Glomerular endothelial cell (primary cell): ENCODE results near the gene RGS13. TPM values are rescaled to one million over a fixed set of nuclear protein-coding genes. Genes with fewer than 3 reads are reported as not detected.

Source experiments
- DNase-seq: peaks from one replicate; pipeline ENCODE4 v3.0.0-alpha.2; 2011; ENCODE audit warnings: low read depth, low spot score; ENCODE audit errors: extremely low read depth
- total RNA-seq: library from RNA; depleted of rRNA; stranded (reverse); fragments of >200 nt; gene quantifications from 2 replicates; pipeline ENCODE4 v1.2.3, GENCODE V29; 2015

Gene RGS13
- total RNA-seq, result not detected in 2 replicates

- DNase-seq, result no peak
Observed at GRCh38 chr1:192635939-192636338, at the start of gene RGS13. RGS13 (plus strand) TSS chr1:192636147; CDS start chr1:192644335, 8,188 bp downstream.

- no peak for DNase-seq
Observed at GRCh38 chr1:192587386-192588266, 48.3 kb upstream of the RGS13 start.

DNA sequence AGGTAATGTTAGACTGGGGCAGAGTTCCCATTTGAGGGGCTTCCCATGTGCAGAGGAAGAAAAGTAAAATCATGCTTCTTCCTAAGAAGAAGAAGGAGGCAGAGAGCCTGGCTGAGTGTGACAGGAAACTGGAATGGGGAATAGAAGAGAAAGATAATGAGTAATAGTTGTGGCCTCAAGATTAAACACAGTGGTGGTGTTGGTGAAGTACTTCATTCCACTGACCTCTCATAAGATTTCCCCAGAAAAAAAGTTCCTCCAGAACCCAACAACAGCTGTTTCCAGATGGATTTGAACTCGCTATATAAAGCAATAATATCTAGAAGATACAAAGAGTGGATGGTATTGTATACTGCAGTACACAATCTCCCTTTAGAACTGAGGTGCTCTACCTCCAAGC is 47.4 kb upstream of the RGS13 start:
- DNase-seq, result no peak

GRCh38 chr1:192589813-192590212 is 46.1 kb upstream of the RGS13 start:
- DNase-seq, result no peak

DNA sequence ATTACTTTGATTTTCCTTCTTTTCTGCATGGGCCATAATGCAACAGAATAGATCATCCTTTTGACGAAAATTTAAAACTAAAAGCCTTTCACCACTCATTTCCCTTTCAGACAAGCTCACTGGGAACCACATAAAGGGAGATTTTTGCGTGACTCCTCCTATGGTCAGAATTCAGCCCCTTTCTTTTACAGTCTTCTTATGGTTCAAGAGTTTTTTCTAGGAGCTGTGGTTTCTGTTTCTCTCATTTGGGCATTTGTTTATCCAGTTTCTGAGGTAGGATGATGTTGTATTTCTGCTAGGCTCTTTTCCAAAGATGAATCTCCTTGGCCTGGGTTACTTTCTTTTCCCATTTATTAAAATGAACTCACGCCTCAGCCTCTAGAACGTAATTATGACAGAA is 43.4 kb upstream of the RGS13 start:
- DNase-seq, result no peak

DNA sequence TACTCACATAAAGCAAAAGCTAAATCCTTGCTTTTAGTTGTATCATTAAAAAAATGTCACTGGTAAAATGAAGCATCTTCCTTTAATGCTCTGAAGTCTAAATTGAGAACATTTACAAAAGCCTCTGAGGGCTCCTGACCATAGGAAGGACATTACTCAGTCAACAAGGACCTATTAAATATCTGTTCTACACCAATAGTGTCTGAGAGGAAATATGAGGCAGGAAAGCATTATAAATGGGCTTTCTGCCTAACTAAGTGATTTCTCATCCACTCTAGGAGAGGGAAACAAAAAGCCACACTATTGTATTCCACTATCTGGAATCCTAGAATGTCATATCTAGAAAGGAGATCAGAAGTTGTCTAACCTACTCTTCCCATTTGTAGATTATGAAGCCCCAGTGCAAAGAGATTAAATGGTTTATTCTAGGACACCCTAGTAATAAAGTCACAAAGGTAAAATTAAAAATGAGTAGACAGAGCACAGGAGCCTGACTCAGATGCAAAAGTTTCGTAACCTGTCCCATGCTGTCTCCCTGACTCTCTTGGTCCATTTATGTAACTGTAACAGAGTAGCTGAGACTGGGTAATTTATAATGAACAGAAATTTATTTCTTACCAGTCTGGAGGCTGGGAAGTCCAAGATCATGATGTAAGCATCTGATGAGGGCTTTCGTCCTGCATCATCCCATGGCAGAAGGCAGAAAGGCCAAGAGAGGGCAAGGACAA is 42.8 kb upstream of the RGS13 start:
- DNase-seq, result no peak

- DNase-seq, result no peak
Observed at GRCh38 chr1:192595299-192595698, 40.6 kb upstream of the RGS13 start.

DNA sequence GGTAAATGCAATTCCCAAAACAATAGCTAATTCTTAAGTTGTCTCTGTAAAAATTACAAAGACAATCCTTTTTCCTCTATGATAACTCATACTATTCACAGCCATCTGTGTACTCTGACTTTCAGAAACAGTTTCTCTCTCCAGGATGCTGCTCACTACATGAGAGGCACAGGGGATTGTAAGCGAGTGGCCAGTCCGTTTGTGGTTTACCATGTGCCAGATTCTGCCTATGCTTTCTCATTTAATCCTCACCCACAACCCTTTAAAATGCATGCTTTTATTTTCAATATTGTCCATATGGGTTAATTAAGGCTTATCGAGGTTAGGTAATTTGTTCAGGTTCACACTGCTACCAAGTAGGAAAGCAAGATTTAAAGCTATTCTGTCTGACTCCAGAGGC is 37.4 kb upstream of the RGS13 start:
- no peak for DNase-seq

- no peak for DNase-seq
Observed at GRCh38 chr1:192600275-192600674, 35.7 kb upstream of the RGS13 start.

GRCh38 chr1:192601143-192601542 is 34.8 kb upstream of the RGS13 start:
- no peak for DNase-seq

GRCh38 chr1:192601567-192601966 is 34.4 kb upstream of the RGS13 start:
- no peak for DNase-seq

- DNase-seq, result no peak
Observed at GRCh38 chr1:192602757-192603156, 33.2 kb upstream of the RGS13 start.

- DNase-seq, result no peak
Observed at GRCh38 chr1:192603218-192603787, 32.6 kb upstream of the RGS13 start.

DNA sequence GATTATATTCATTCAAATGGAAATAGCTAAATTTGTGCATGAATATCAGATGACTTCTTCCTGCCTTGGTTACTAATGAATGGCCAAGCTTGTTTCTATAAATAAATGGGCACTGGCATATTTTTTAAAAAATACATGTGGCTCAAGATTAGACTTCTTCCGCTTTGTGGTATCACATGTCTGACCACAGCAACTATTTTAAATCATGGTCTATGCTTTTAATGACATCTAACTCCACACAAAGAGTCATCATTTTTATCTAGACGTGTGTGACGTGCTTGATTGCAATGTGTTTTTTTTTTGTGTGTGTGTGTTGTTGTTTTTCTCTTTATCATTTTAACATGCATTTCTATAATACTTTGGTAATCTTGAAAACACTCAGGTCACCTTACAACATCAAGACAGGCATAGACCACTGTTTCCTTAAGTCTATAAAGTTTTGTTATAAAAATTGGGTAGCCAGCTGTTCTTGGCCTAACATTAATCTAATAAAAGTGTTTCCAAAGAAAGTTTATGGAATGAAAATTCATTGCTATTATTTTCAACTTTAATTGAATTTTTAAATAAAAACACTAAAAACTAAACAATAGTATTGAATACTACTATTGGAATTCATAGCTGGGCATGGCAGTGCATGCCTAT is 30.8 kb upstream of the RGS13 start:
- no peak for DNase-seq

GRCh38 chr1:192608671-192609070 is 27.3 kb upstream of the RGS13 start:
- DNase-seq, result no peak

DNA sequence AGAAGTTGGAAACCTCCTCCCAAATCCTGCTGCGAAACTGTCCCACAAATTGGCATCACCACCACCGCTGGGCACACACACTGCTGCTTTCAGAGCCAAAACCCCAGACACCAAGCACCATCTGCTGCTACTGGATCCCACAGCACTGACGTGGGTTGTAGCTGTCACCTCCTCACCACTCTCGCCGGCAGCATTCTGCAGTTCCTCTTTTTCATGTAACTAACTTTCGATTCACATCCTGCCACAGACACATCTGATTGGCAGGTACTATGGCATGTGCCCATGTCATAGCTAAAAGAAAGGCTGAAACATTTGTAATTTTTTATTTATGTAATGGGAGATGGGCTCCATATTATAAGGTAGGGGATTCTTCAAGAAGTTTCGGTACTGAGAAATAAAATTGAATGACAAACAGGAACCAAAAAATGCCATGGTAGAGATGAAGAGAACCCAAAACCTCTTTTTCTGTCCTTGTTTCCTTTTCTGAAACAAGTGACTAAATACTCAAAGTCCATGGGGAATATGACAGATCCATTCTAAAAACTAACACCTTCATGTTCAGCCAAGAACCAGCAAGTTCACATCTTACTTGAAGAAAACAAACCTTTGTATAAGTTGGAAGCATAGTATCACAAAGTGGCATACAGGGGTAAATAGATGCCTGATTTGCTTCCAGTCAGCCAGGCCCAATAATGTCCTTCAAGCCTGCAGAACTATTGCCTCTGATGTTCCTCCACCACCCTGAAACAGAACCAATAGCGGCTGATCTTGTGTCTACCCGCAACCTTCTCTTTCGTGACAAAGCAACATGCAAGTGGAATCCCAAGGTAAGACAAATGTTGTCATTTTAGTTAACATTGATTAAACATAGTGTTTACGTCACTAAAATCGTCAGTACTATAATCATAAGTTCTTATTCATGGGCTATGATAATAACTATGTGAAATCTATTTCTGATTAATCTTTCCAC is 26.6 kb upstream of the RGS13 start:
- no peak for DNase-seq

- peak; percentile 14 for DNase-seq
Observed at GRCh38 chr1:192610112-192610889, 25.6 kb upstream of the RGS13 start.

DNA sequence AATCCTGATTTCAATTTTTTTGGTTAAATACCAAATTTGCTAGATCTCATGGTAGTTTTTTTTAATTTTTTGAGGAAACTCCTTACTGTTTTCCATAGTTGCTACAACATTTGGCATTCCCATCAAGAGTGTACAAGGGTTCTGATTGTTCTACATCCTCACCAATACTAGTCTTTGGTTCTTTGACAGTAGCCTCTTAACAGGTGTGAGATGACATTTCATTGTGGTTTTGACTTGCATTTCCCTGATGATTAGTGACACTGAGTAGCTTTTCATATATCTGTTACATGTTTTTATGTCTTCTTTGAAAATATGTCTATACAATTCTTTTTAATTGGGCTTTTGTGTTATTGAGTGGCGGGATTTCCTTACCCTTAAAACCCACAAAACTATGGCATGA is 20.9 kb upstream of the RGS13 start:
- DNase-seq, result no peak

GRCh38 chr1:192620071-192620635 is 15.8 kb upstream of the RGS13 start:
- DNase-seq, result no peak
